A673 (cell line): Measurements from ENCODE around the gene HNRNPDL.
"Not testable (repeated sequence)": the region's sequence is repeated elsewhere in the genome, so short reads cannot be mapped to it uniquely, and the experiment has no call there.

Experiments used
- EZH2 ChIP-seq: fragments of 200-600 bp; sonication (generic); IDR thresholded peaks from 2 replicates; pipeline ENCODE4 v1.6.1; 2017; ENCODE audit warnings: borderline replicate concordance, low read depth, mild to moderate bottlenecking, mixed read lengths, antibody characterized with exemption, low read length; ENCODE audit not compliant: poor library complexity, severe bottlenecking
- TF ChIP-seq, protein P1 (sequence below): fragments of 300-800, 200-600 bp; sonication (generic); conservative IDR thresholded peaks from 2 replicates; pipeline ENCODE4 v1.5.1; 2017; ENCODE audit warnings: low read depth, mild to moderate bottlenecking, antibody characterized with exemption, low read length, moderate library complexity, mixed read lengths

DNA sequence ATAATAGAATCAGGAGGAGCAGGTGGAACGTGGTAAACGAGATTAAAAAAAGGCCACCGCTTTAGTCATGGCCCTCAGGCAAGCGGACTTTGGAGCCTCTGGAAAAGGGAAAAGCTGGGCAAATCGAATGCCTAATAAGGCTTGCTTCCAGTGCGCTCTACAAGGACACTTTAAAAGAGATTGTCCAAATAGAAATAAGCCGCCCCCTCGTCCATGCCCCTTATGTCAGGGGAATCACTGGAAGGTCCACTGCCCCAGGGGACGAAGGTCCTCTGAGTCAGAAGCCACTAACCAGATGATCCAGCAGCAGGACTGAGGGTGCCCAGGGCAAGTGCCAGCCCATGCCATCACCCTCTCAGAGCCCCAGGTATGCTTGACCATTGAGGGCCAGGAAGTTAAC is 47.2 kb upstream of the HNRNPDL start:
- TF ChIP-seq, protein P1, sequence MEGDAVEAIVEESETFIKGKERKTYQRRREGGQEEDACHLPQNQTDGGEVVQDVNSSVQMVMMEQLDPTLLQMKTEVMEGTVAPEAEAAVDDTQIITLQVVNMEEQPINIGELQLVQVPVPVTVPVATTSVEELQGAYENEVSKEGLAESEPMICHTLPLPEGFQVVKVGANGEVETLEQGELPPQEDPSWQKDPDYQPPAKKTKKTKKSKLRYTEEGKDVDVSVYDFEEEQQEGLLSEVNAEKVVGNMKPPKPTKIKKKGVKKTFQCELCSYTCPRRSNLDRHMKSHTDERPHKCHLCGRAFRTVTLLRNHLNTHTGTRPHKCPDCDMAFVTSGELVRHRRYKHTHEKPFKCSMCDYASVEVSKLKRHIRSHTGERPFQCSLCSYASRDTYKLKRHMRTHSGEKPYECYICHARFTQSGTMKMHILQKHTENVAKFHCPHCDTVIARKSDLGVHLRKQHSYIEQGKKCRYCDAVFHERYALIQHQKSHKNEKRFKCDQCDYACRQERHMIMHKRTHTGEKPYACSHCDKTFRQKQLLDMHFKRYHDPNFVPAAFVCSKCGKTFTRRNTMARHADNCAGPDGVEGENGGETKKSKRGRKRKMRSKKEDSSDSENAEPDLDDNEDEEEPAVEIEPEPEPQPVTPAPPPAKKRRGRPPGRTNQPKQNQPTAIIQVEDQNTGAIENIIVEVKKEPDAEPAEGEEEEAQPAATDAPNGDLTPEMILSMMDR: not testable (repeated sequence)
- not testable (repeated sequence) for TF ChIP-seq EZH2
